GM10248 (cell line): ENCODE data around the gene FSTL4.

ENCODE experiments used
- CTCF ChIA-PET: fragments of 300-600 bp; sonication (Branson Sonifier 250); formaldehyde crosslinking; extraction: SDS; loops from one replicate; lab custom pipeline; 2021; ENCODE audit warnings: antibody characterized with exemption; lab: Yijun Ruan, JAX
- POLR2A ChIA-PET: fragments of 350-650 bp; sonication (Branson Sonifier 250); formaldehyde crosslinking; extraction: SDS; loops from one replicate; lab custom pipeline; 2020; ENCODE audit warnings: antibody characterized with exemption; lab: Yijun Ruan, JAX
- DNase-seq: peaks from one replicate; pipeline ENCODE4 v3.0.0; 2012; ENCODE audit errors: extremely low spot score
- CTCF ChIP-seq: IDR thresholded peaks from 2 replicates; pipeline ENCODE4 v1.5.1; 2012; ENCODE audit warnings: mild to moderate bottlenecking, low read depth; ENCODE audit errors: extremely low read depth, missing control alignments, control extremely low read depth

The FSTL4 gene

GRCh38 chr5:133267601-133268000, 344.7 kb downstream of the FSTL4 start:
- TF ChIP-seq CTCF, result no peak
- CTCF ChIA-PET, result interaction anchor here (1.0 to 1.4 kb wide), 2 partner anchors 10 kb away, joined by 3 read pairs; no protein-coding TSS in a partner anchor
- POLR2A ChIA-PET, result no interaction called here

GRCh38 chr5:133266966-133267365, 345.4 kb downstream of the FSTL4 start:
- DNase-seq, result no peak
- ChIA-PET POLR2A (no interaction called here), CTCF (no interaction called here)
- TF ChIP-seq CTCF, result no peak

More at GRCh38 chr5:133267601-133268000, 344.7 kb downstream of the FSTL4 start:
- DNase-seq, result no peak

GRCh38 chr5:133266527-133266878, 345.8 kb downstream of the FSTL4 start:
- no peak for TF ChIP-seq CTCF
- POLR2A ChIA-PET, result no interaction called here
- no peak for DNase-seq
- CTCF ChIA-PET, result interaction anchor here (1.4 kb wide), 1 partner anchor 156 kb away, joined by 6 read pairs; no protein-coding TSS in a partner anchor

- ChIA-PET POLR2A (no interaction called here), CTCF (interaction anchor here (1.4 to 2.5 kb wide), 2 partner anchors 21 to 155 kb away, joined by 6 to 9 read pairs; no protein-coding TSS in a partner anchor)
- DNase-seq, result peak; percentile 46
- TF ChIP-seq CTCF, result no peak
These were observed 346.4 kb downstream of the FSTL4 start for GRCh38 chr5:133265720-133266526.

- ChIA-PET POLR2A (no interaction called here), CTCF (interaction anchor here (1.4 to 2.5 kb wide), 2 partner anchors 20 to 154 kb away, joined by 6 to 9 read pairs; no protein-coding TSS in a partner anchor)
- no peak for TF ChIP-seq CTCF
- DNase-seq, result no peak
These were observed 347.1 kb downstream of the FSTL4 start for GRCh38 chr5:133265257-133265656.

GRCh38 chr5:133262690-133263089, 349.7 kb downstream of the FSTL4 start:
- DNase-seq, result no peak
- ChIA-PET POLR2A (no interaction called here), CTCF (interaction anchor here (1.3 to 2.0 kb wide), 2 partner anchors 15 to 156 kb away, joined by 4 to 6 read pairs; no protein-coding TSS in a partner anchor)
- TF ChIP-seq CTCF, result no peak
